ENCODE measurements around the gene SPO11. TPM values are rescaled to one million over a fixed set of nuclear protein-coding genes. Genes with fewer than 3 reads are reported as not detected.

The SPO11 gene
- total RNA-seq, 1 donor from 2014 or later: not detected

GRCh38 chr20:57287901-57288300 is 41.7 kb upstream of the SPO11 start:
- no peak for TF ChIP-seq CTCF (conservative IDR thresholded peaks at IDR 0.05; ENCODE audit: low read depth, low read length)
- no peak for DNase-seq (ENCODE audit: low read depth)
- no peak overlapping the region for H3K4me3 ChIP-seq (ENCODE audit: low read depth, low read length)

GRCh38 chr20:57288651-57289277 is 40.8 kb upstream of the SPO11 start:
- TF ChIP-seq CTCF (conservative IDR thresholded peaks at IDR 0.05; ENCODE audit: low read depth, low read length): no peak
- H3K4me3 ChIP-seq (ENCODE audit: low read depth, low read length): no peak overlapping the region
- DNase-seq (ENCODE audit: low read depth): no peak

GRCh38 chr20:57289391-57290177 is 40.0 kb upstream of the SPO11 start:
- DNase-seq (ENCODE audit: low read depth): no peak
- H3K4me3 ChIP-seq (ENCODE audit: low read depth, low read length): no peak overlapping the region
- no peak for TF ChIP-seq CTCF (conservative IDR thresholded peaks at IDR 0.05; ENCODE audit: low read depth, low read length)

- no peak for DNase-seq (ENCODE audit: low read depth)
These were observed 39.5 kb upstream of the SPO11 start for GRCh38 chr20:57290178-57290484.

GRCh38 chr20:57291003-57291402 is 38.6 kb upstream of the SPO11 start:
- H3K4me3 ChIP-seq (ENCODE audit: low read depth, low read length): no peak overlapping the region
- no peak for TF ChIP-seq CTCF (conservative IDR thresholded peaks at IDR 0.05; ENCODE audit: low read depth, low read length)
- DNase-seq (ENCODE audit: low read depth): no peak

More at GRCh38 chr20:57290178-57290484, 39.5 kb upstream of the SPO11 start:
- no peak for TF ChIP-seq CTCF (conservative IDR thresholded peaks at IDR 0.05; ENCODE audit: low read depth, low read length)
- H3K4me3 ChIP-seq (ENCODE audit: low read depth, low read length): no peak overlapping the region

- TF ChIP-seq CTCF (conservative IDR thresholded peaks at IDR 0.05; ENCODE audit: low read depth, low read length): no peak
- no peak for DNase-seq (ENCODE audit: low read depth)
- H3K4me3 ChIP-seq (ENCODE audit: low read depth, low read length): no peak overlapping the region
These were observed 37.9 kb upstream of the SPO11 start for GRCh38 chr20:57291694-57292093.

GRCh38 chr20:57292611-57293010 is 37.0 kb upstream of the SPO11 start:
- no peak for DNase-seq (ENCODE audit: low read depth)
- no peak overlapping the region for H3K4me3 ChIP-seq (ENCODE audit: low read depth, low read length)
- TF ChIP-seq CTCF (conservative IDR thresholded peaks at IDR 0.05; ENCODE audit: low read depth, low read length): no peak
